ENCODE measurements around the gene CCL26.
"Not testable (repeated sequence)": the region's sequence is repeated elsewhere in the genome, so short reads cannot be mapped to it uniquely, and the experiment has no call there.

The CCL26 gene

GRCh38 chr7:75737856-75738603 lies 34.0 kb downstream of the CCL26 start:
- DNase-seq = no peak

- DNase-seq = no peak
Observed at GRCh38 chr7:75735581-75736350, 36.2 kb downstream of the CCL26 start.

- DNase-seq = no peak
Observed at GRCh38 chr7:75734586-75735458, 37.2 kb downstream of the CCL26 start.

DNA sequence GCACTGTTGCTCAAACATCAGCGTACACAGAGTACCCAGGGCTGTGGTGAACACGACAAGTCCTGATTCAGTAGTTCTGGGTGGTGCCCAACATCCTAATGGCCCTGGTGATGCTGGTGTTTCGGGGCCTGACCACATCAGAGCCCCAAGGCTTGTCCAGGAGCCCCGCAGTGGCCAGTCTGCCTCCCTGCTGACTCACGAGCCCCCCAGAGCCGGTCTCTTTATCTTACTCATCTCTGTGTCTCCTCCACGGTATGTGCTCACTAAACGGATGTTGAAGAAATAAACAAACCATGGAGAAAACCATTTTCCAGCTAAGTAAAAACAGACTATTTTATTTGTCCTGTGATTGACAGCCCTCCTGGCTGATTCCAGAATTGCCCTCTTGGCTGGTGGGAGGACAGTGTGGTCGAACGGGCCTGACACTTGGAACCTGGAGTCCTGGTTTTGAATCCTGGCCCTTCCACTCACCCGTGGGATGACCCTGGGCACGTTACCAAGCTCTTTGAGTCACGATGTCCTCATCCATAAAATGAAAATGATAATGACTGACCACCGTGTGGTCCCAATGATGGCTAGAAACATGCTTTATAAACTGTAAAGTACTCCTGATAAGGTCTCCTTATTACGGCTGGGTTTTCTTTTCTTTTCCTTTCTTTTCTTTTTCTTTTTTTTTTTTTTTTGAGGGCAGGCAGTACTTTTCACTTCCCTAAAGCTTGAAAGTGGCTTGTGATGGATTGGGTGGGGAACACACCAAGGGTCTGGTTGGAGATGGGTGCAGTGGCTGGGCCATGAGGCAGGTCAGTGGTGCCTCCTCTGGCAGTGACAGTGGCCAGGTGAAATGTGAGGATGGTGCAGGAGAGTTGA lies 39.0 kb downstream of the CCL26 start:
- DNase-seq = no peak

- no peak for DNase-seq
Observed at GRCh38 chr7:75732016-75732521, 39.9 kb downstream of the CCL26 start.

DNA sequence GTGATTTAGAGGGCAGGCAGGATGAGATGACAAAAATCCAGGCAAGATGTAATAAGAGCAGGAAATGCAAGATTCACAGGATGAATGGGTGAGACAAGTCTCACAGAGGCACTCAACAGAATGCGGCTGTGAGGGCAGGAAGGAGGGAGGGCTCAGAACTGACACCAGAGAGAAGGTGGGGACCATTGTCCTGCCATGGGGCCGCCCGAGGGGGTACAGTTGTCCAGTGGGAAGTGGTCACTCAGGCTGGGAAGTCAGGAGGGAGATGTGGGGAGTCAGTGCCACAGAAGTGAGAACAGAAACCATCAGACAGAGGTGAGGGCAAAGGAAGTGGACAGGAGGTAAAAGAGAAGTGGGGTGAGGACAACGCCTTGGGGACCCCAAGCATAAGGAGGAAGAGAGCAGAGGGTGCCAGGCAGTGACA lies 42.1 kb downstream of the CCL26 start:
- DNase-seq = no peak

DNA sequence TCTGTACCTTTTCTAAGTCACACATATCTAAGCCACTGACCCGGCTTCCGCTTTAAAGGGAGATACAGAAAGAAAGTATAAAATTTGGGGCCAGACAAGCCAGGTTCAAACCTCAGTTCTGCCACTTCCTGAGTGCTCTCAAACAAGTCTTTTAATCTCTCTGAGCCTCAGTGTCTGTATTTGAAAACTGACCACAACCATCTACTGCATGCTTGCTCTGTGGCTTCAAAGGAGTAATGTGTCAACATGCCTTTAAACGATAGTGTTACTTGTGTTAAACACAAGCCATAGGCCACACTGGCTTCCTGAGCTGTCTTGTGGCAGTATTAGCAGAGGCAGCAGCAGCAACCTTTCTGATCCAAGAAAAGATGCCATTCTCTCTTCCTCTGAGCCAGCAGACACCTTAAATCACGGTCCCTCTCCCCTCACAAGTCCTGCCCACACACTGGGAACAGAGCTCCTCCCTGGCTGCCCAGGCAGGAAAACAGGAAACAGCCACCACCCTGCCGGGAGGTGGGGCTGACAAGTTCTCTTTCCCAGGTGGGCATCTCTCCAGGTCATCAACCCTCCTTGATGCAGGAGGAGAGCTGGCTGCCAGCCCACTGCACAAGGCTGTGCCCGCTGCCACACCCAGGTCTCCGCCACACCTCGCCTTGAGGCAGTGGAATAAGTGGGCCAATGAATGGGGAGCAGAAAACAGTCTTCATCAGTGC lies 44.0 kb downstream of the CCL26 start:
- no peak for DNase-seq

GRCh38 chr7:75727351-75727750 lies 44.7 kb downstream of the CCL26 start:
- DNase-seq = not testable (repeated sequence)

DNA sequence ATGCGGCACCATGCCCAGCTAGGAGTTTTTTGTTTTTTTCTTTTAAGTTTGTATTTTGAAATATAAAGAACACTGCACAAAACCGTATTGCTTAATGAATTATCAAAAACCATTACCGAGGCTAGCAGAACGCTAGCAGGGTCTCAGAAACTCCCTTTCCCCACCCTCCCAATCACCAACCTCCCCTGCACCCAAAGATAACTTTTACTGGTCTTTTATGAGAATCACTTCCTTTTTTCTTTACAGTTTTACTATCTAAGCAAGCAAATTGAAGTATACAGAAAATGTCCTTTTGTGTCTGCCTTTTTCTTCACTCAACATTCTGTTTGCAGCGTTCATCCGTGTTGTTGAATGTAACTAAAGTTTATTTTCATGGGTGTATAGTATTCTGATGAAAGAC lies 46.7 kb downstream of the CCL26 start:
- no peak for DNase-seq

DNA sequence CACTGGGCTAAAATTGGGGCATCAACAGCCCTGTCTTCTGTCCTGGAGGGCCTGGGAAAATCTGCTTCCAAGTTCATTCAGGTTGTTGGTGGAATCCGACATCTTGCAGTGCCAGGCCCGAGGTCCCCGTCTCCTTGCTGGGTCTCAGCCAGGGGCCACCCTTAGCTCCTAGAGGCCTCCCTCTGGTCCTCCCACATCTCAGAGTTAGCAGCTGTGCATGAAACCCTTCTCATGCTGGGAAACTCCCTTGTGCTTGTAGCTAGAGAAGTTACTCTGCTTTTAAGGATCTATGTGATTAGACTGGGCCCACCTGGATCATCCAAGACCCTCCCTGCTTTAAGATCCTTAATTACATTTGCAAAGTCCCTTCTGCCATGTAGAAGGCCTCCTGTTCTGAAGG lies 48.6 kb downstream of the CCL26 start:
- DNase-seq = no peak

- DNase-seq = no peak
Observed at GRCh38 chr7:75722373-75722772, 49.6 kb downstream of the CCL26 start.

DNA sequence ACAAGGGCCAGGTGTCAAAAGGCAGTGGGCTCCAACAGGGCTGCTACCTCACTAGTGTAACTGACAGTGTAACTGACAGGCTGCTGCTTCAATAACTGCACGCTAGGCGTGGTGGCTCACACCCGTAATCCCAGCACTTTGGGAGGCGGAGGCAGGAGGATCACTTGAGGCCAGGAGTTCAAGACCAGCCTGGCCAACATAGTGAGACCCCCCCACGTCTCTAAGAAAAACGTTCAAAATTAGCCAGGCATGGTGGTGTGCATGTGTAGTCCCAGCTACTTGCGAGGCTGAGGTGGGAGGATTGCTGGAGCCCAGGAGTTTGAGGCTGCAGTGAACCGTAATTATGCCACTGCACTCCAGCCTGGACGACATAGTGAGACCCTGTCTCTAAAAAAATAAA lies 50.1 kb downstream of the CCL26 start:
- DNase-seq = not testable (repeated sequence)

DNA sequence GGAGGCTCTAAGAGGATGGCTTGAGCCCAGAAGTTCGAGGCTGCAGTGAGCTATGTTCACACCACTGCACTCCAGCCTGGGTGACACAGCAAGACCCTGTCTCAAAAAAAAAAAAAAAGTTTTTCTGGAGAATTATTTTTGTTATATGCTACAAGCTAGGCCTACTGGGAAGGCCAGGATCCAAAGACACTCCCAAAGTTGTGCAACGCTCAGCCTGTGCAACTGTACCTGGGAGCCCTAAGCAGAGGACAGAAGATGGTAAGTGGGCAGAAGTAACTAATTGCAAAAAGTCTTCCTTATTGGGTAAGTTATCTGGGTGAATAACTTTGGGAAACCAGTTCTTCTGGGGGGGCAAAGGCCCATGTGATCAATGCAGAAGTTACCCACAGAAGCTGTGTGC lies 50.6 kb downstream of the CCL26 start:
- no peak for DNase-seq

GRCh38 chr7:75719626-75720025 lies 52.4 kb downstream of the CCL26 start:
- no peak for DNase-seq

All from stimulated activated CD4-positive, alpha-beta T cell treated with anti-CD3 and anti-CD28 coated beads, Interleukin-12 subunit alpha, Interleukin-12 subunit beta, amount 100 ng/mL, for 4 hours (primary cell).